Fibroblast of lung (primary cell): ENCODE measurements around the gene SPSB1. TPM values are rescaled to one million over a fixed set of nuclear protein-coding genes. Genes with fewer than 3 reads are reported as not detected.

Experiments
- DNase-seq, 2 donors: peaks; one replicate each; pipeline versions ENCODE4 v3.0.0 to v3.0.0-alpha.2; 2010; ENCODE audit warnings: low read depth in 2 of 2
- H2AFZ ChIP-seq: 2 replicates; pipeline ENCODE4 v1.5.1; 2012; ENCODE audit warnings: low read length, control low read depth, inconsistent platforms
- H3K27ac ChIP-seq: 2 replicates; pipeline ENCODE4 v1.5.1; 2011; ENCODE audit warnings: low read length, control low read depth; ENCODE audit not compliant: insufficient read depth
- H3K27me3 ChIP-seq: 2 replicates; pipeline ENCODE4 v1.5.1; 2011; ENCODE audit warnings: mild to moderate bottlenecking, low read length; ENCODE audit not compliant: control insufficient read depth, insufficient read depth
- H3K36me3 ChIP-seq: 2 replicates; pipeline ENCODE4 v1.5.1; 2011; ENCODE audit warnings: low read length; ENCODE audit not compliant: control insufficient read depth, insufficient read depth
- H3K4me1 ChIP-seq: 2 replicates; pipeline ENCODE4 v1.5.1; 2011; ENCODE audit warnings: low read length; ENCODE audit not compliant: control insufficient read depth, insufficient read depth; ENCODE audit errors: extremely low read depth
- H3K4me2 ChIP-seq: 2 replicates; pipeline ENCODE4 v1.5.1; 2011; ENCODE audit warnings: low read length, control low read depth; ENCODE audit not compliant: insufficient read depth; ENCODE audit errors: extremely low read depth
- H3K4me3 ChIP-seq, 4 experiments: fragments of 200-600 bp in 1 of 4; sonication (generic) in 1 of 4; replicated peaks in 1 of 4; 2 replicates each; pipeline ENCODE4 v1.5.1; 2011 to 2016; ENCODE audit warnings: low read length in 4 of 4, low read depth in 3 of 4, mild to moderate bottlenecking in 3 of 4, control low read depth in 2 of 4, inconsistent platforms in 1 of 4, mixed read lengths in 1 of 4; ENCODE audit not compliant: insufficient read depth in 1 of 4; ENCODE audit errors: control extremely low read depth in 1 of 4
- H3K79me2 ChIP-seq: 2 replicates; pipeline ENCODE4 v1.5.1; 2012; ENCODE audit warnings: mild to moderate bottlenecking, low read length, inconsistent platforms; ENCODE audit not compliant: control insufficient read depth, insufficient read depth
- H3K9ac ChIP-seq: 2 replicates; pipeline ENCODE4 v1.5.1; 2011; ENCODE audit warnings: mild to moderate bottlenecking, low read length, control low read depth; ENCODE audit not compliant: insufficient read depth
- H3K9me3 ChIP-seq: 2 replicates; pipeline ENCODE4 v1.5.1; 2012; ENCODE audit warnings: low read depth, low read length; ENCODE audit not compliant: control insufficient read depth, insufficient read depth
- H4K20me1 ChIP-seq: 2 replicates; pipeline ENCODE4 v1.5.1; 2011; ENCODE audit warnings: low read length; ENCODE audit not compliant: control insufficient read depth, insufficient read depth; ENCODE audit errors: extremely low read depth
- EZH2 ChIP-seq: IDR thresholded peaks from 2 replicates; pipeline ENCODE4 v1.5.1; 2012; ENCODE audit warnings: low read length, control low read depth, mild to moderate bottlenecking; ENCODE audit errors: missing control alignments
- polyA plus RNA-seq, 2 donors: library from polyadenylated mRNA; depleted of rRNA in 1 of 2; stranded (reverse) in 1 of 2; unstranded in 1 of 2; fragments of >200 nt; gene quantifications; 2 replicates each; pipeline ENCODE4 v1.2.1, GENCODE V29; 2011 to 2012; ENCODE audit warnings: missing spikeins in 1 of 2
- total RNA-seq: library from RNA; depleted of rRNA; stranded (reverse); fragments of >200 nt; gene quantifications from 2 replicates; pipeline ENCODE4 v1.2.1, GENCODE V29; 2014
- TF ChIP-seq, protein P1 (sequence below), 2 donors: IDR thresholded peaks in 1 of 2; conservative IDR thresholded peaks in 1 of 2; 1 replicate in 1 of 2; 2 replicates in 1 of 2; pipeline ENCODE4 v1.5.1; 2011 to 2012; ENCODE audit warnings: low read length in 2 of 2, control low read depth in 1 of 2, inconsistent platforms in 1 of 2, low read depth in 1 of 2, mild to moderate bottlenecking in 1 of 2

Gene SPSB1
- total and polyA plus RNA-seq, 2 donors (not counting 1 experiment from before 2014, with no cell fraction given): 14.3 to 20.6 TPM

DNA sequence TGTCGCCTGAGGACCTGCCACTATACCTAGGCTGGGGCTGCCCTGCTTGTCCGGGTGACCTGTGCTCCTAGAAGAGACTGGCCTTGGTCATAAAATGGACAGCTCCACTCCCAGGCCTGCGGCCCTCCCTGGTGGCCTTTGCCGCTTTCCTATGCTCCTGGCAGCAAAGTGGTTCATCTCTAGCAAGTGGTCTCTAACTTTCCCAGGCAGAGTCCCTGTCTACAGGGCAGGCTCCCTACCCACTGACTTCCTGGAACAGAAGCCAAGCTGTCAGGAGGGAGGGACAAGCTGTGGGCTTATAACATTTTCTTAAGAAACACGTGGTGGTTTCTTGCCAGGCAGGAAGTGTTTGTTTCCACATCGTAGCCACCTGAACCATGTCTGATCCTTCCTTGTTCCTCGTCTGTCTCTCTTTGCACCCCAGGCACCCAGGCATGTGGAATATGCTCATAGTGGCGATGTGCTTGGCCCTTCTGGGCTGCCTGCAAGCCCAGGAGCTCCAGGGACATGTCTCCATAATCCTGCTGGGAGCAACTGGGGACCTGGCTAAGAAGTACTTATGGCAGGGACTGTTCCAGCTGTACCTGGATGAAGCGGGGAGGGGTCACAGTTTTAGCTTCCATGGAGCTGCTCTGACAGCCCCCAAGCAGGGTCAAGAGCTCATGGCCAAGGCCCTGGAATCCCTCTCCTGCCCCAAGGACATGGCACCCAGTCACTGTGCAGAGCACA is 48.0 kb upstream of the SPSB1 start:
- H4K20me1 ChIP-seq: no peaks in the 10 kb centered on the region
- DNase-seq: no peak

GRCh38 chr1:9245230-9245619 is 47.5 kb upstream of the SPSB1 start:
- TF ChIP-seq EZH2: no peak
- TF ChIP-seq, protein P1, sequence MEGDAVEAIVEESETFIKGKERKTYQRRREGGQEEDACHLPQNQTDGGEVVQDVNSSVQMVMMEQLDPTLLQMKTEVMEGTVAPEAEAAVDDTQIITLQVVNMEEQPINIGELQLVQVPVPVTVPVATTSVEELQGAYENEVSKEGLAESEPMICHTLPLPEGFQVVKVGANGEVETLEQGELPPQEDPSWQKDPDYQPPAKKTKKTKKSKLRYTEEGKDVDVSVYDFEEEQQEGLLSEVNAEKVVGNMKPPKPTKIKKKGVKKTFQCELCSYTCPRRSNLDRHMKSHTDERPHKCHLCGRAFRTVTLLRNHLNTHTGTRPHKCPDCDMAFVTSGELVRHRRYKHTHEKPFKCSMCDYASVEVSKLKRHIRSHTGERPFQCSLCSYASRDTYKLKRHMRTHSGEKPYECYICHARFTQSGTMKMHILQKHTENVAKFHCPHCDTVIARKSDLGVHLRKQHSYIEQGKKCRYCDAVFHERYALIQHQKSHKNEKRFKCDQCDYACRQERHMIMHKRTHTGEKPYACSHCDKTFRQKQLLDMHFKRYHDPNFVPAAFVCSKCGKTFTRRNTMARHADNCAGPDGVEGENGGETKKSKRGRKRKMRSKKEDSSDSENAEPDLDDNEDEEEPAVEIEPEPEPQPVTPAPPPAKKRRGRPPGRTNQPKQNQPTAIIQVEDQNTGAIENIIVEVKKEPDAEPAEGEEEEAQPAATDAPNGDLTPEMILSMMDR (conservative IDR thresholded peaks at IDR 0.05 in 1 of 2, IDR thresholded peaks at IDR 0.05 in 1 of 2; ENCODE audit: low read depth in 1 of 2, low read length in 2 of 2): no peak
- H3K4me3 ChIP-seq: no peak overlapping the region
- no peak overlapping the region for H2AFZ ChIP-seq
- no peaks in the 10 kb centered on the region for H4K20me1 ChIP-seq
- H3K9me3 ChIP-seq: no peaks in the 10 kb centered on the region
- no peaks in the 10 kb centered on the region for H3K79me2 ChIP-seq
- H3K27me3 ChIP-seq: no peaks in the 10 kb centered on the region
- no peak overlapping the region for H3K9ac ChIP-seq
- DNase-seq: no peak
- H3K36me3 ChIP-seq: peaks cover 7% of the 10 kb centered on the region
- H3K4me1 ChIP-seq: no peaks in the 10 kb centered on the region
- no peak overlapping the region for H3K4me2 ChIP-seq
- no peak overlapping the region for H3K27ac ChIP-seq

More for the DNA sequence above, 48.0 kb upstream of the SPSB1 start:
- no peaks in the 10 kb centered on the region for H3K27me3 ChIP-seq
- H3K4me3 ChIP-seq: no peak overlapping the region
- TF ChIP-seq EZH2: no peak
- TF ChIP-seq, protein P1 (conservative IDR thresholded peaks at IDR 0.05 in 1 of 2, IDR thresholded peaks at IDR 0.05 in 1 of 2; ENCODE audit: low read depth in 1 of 2, low read length in 2 of 2): no peak
- H3K4me2 ChIP-seq: no peak overlapping the region
- no peaks in the 10 kb centered on the region for H3K79me2 ChIP-seq
- H2AFZ ChIP-seq: no peak overlapping the region
- peaks cover 7% of the 10 kb centered on the region for H3K36me3 ChIP-seq
- H3K9me3 ChIP-seq: no peaks in the 10 kb centered on the region
- H3K27ac ChIP-seq: no peak overlapping the region
- no peak overlapping the region for H3K9ac ChIP-seq
- H3K4me1 ChIP-seq: no peaks in the 10 kb centered on the region

DNA sequence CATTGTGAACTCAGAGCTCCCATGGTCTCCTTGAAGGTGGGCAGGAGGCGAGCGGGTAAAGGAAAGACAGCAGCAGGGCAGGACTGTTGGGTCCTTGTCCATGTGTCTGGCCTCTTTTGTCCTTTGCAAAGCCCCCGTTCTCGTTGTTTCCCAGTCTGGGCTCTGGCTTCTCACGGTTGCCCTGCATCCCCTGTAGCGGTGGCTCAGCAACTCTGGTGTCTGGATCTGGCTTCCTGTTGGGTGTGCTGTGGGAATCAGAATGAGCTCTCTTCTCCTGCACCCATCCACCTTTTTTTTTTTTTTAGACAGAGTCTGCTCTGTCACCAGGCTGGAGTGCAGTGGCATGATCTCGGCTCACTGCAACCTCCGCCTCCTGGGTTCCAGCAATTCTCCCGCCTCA is 47.0 kb upstream of the SPSB1 start:
- TF ChIP-seq, protein P1 (conservative IDR thresholded peaks at IDR 0.05 in 1 of 2, IDR thresholded peaks at IDR 0.05 in 1 of 2; ENCODE audit: low read depth in 1 of 2, low read length in 2 of 2): no peak
- TF ChIP-seq EZH2: no peak
- DNase-seq: no peak
- H4K20me1 ChIP-seq: no peaks in the 10 kb centered on the region
- H3K27ac ChIP-seq: no peak overlapping the region
- H3K9me3 ChIP-seq: no peaks in the 10 kb centered on the region
- no peak overlapping the region for H3K9ac ChIP-seq
- H3K4me3 ChIP-seq: no peak overlapping the region
- no peaks in the 10 kb centered on the region for H3K79me2 ChIP-seq
- H2AFZ ChIP-seq: no peak overlapping the region
- no peaks in the 10 kb centered on the region for H3K4me1 ChIP-seq
- H3K4me2 ChIP-seq: no peak overlapping the region
- H3K36me3 ChIP-seq: peaks cover 7% of the 10 kb centered on the region
- no peaks in the 10 kb centered on the region for H3K27me3 ChIP-seq
